Activated CD4-positive, alpha-beta T cell treated with anti-CD3 and anti-CD28 coated beads, Interleukin-2, Interleukin-4, amounts not matched to agents 100 ng/mL and 50 ng/mL, durations not matched to agents 16 hours and 8 hours (primary cell): ENCODE results near the gene PPY.
"Not testable (repeated sequence)": the region's sequence is repeated elsewhere in the genome, so short reads cannot be mapped to it uniquely, and the experiment has no call there.

ENCODE experiments used
- DNase-seq: peaks from one replicate; pipeline ENCODE4 v3.0.0-alpha.2; 2020; ENCODE audit warnings: low spot score

The PPY gene

GRCh38 chr17:43905400-43905984 is 36.8 kb downstream of the PPY start:
- no peak for DNase-seq

- DNase-seq: no peak
Measured at GRCh38 chr17:43901861-43902589, 40.3 kb downstream of the PPY start.

- no peak for DNase-seq
Measured at GRCh38 chr17:43900858-43901754, 41.2 kb downstream of the PPY start.

GRCh38 chr17:43900183-43900857 is 42.0 kb downstream of the PPY start:
- DNase-seq: peak; percentile 84

- no peak for DNase-seq
Measured at GRCh38 chr17:43898446-43898845, 43.8 kb downstream of the PPY start.

- no peak for DNase-seq
Measured at GRCh38 chr17:43897831-43898230, 44.4 kb downstream of the PPY start.

- not testable (repeated sequence) for DNase-seq
Measured at GRCh38 chr17:43894494-43894893, 47.8 kb downstream of the PPY start.

- no peak for DNase-seq
Measured at GRCh38 chr17:43892647-43892952, 49.7 kb downstream of the PPY start.

GRCh38 chr17:43891851-43892646 is 50.2 kb downstream of the PPY start:
- DNase-seq: no peak
